AG10803 (cell line): ENCODE results near the gene TMEM132A.

Experiments
- DNase-seq: peaks from one replicate; pipeline ENCODE4 v3.0.0; 2010; ENCODE audit warnings: low read depth
- H3K4me3 ChIP-seq: 2 replicates; pipeline ENCODE4 v1.5.1; 2011; ENCODE audit warnings: mild to moderate bottlenecking, low read length, control low read depth
- CTCF ChIP-seq: conservative IDR thresholded peaks from 2 replicates; pipeline ENCODE4 v1.5.1; 2011; ENCODE audit warnings: mild to moderate bottlenecking, low read length, control low read depth, inconsistent platforms

TMEM132A gene

GRCh38 chr11:60912851-60913528, 11.3 kb upstream of the TMEM132A start:
- TF ChIP-seq CTCF: no peak
- no peak overlapping the region for H3K4me3 ChIP-seq
- DNase-seq: no peak

DNA sequence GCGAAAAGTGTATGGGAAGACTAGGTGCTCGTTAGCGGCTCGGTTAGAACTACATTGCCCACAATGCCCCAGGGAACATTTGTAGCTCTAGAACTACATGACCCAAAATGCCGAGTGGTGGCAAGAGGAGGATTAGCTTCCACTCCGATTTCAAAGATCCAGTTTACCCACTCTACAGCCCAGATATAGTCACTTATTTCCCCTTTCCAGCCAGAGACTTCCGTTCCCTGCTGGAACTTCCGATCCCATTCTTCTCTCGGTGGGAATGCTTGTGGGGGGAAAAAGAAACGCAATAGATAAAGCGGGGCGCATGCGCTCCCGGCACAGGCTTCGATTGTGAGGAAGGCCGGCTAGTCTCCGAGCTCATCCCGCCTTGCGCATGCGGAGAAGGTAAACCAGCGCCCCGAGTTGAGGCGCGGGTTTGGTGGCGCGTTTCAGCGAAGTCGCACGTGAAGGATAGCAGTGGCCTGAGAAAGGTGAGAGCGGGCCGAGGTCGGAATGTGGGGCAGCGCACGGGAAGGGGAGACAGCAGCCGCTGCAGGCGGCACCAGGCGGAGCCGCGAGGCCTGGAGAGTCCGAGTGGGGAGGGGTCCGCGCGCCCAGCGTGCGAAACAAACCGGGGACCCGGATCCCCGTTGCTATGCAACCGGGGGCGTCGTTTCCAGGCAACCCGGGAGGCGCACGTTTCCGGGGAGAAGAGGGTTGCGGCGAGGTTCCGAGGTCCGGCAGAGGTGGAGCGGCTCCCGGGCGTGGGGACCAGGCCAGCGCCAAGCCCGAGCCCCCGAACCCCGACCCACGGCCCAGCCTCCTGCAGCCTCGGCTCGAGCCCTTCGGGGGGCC, 10.2 kb upstream of the TMEM132A start, which contains the start of gene TMEM109:
TSS of gene TMEM109 (plus strand) at position 366 of the 840 bp plus-strand sequence. CDS start 5,536 bp downstream, outside the sequence.
- peak; percentile 84 for DNase-seq
- peak within 1 kb of the TSS; percentile 72 for H3K4me3 ChIP-seq
- no peak for TF ChIP-seq CTCF

DNA sequence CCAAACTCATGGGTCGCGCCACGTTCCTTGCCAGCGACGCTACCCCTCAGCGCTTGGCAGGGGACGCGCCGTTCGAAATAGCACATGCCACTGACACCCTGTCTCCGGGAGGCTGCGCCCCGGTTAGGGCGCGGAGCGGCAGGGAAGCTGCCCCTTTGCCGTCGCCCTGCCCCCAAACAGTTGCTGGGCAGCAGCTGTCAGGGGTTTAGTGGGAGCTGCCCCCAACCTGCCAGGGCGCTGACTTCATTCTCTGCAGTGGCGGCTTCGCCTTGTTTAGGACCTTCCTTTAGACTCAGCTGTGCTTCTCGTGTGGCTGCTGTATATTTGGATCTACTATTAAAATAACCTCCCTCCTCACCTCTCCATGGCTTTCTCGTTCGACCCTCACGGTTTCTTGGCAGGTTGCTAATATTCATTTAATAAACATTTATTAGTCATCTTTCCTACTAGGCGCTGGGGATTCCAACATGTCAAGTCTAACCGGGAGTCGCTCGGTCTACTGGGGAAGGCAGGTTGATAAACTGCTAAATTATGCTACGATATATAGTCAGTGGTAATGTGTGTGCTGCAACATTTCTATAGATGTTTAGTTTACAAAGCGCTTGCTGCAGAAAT, 9.5 kb upstream of the TMEM132A start:
- peak overlapping the region; percentile 72 for H3K4me3 ChIP-seq
- no peak for TF ChIP-seq CTCF
- peak; percentile 11 for DNase-seq

DNA sequence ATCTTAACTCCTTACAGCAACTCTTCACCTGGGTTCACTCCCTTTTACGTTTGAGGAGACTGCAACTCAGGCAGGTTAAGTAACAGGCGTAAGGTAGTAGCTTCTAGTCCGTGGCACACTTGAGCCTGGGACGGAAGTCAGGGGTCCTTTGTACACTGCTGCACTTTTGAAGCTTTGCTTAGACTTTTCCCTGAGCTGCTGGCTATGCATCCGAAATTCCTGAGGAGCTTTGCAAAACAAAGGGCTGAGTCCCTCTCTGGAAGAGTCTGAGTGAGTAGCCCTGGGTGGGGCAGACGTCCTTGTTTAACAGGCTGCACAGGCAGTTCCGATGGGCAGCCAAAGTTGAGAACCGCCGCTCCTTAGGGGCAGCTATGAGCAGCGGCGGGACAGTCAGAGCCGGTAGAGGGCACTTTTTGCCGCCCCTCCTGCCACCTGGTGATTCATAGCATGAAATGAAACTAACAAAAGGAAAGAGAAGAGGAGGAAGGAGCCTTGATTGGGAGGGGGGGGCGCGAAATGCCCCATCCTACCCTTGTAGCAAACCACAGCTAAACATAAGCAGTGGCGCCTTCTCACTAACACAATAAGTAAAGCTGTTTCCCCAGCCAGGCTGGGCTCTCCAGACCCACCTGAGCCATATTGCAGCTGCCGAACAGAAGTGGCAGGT, 8.9 kb upstream of the TMEM132A start:
- H3K4me3 ChIP-seq: peak overlapping the region; percentile 72
- DNase-seq: peak; percentile 65
- peak; percentile 30 for TF ChIP-seq CTCF

GRCh38 chr11:60916669-60917206, 7.5 kb upstream of the TMEM132A start:
- DNase-seq: no peak
- no peak for TF ChIP-seq CTCF
- no peak overlapping the region for H3K4me3 ChIP-seq

DNA sequence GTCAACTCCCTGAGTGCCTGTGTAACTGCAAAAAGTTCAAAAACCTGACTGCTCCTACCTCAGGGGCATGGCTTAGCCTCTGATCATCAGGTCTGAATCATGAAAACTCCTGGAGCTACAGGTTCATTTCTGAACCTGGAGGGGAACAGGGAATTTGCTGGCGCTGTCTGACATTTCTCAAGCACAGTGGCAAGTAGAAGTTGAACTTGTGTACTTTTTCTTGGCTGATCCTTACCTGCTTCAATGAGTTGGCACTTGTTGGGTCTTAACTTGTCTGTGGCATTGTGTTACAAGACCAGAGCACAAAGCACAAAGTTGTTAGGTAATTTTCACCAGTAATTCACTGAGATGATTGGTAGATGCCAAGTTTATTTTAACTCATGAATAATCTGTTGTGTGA, 7.0 kb upstream of the TMEM132A start:
- no peak for DNase-seq
- H3K4me3 ChIP-seq: no peak overlapping the region
- no peak for TF ChIP-seq CTCF
